Erythroblast (primary cell): Measurements from ENCODE around the gene DHX32.

Source experiments
- GATA1 ChIP-seq: IDR thresholded peaks from 2 replicates; pipeline ENCODE4 v1.6.1; 2011; ENCODE audit warnings: low read depth, mild to moderate bottlenecking, control low read depth, low read length, moderate library complexity
- POLR2A ChIP-seq: IDR thresholded peaks from 2 replicates; pipeline ENCODE4 v1.6.1; 2011; ENCODE audit warnings: mild to moderate bottlenecking, low read length

- TF ChIP-seq POLR2A = no peak
- TF ChIP-seq GATA1 = no peak
Observed at GRCh38 chr10:125926247-125926646, 45.2 kb upstream of the DHX32 start.
